Astrocyte (in vitro differentiated cells and primary cell): ENCODE results near the gene CMIP. TPM values are rescaled to one million over a fixed set of nuclear protein-coding genes. Genes with fewer than 3 reads are reported as not detected.

Source experiments
- DNase-seq: peaks from one replicate; pipeline ENCODE4 v3.0.0-alpha.2; 2010; ENCODE audit warnings: low read depth
- FAIRE-seq: peaks from 2 replicates; lab custom pipeline; 2011; peaks lifted over from hg19 to GRCh38; lab: Jason Lieb, UNC
- H2AFZ ChIP-seq: 2 replicates; pipeline ENCODE4 v1.6.0; 2012; ENCODE audit warnings: low read depth, low read length, inconsistent platforms
- H3K27ac ChIP-seq: 2 replicates; pipeline ENCODE4 v1.5.1; 2011; ENCODE audit warnings: low read depth, low read length, inconsistent platforms
- H3K27me3 ChIP-seq: 2 replicates; pipeline ENCODE4 v1.6.0; 2011; ENCODE audit warnings: low read length, inconsistent platforms; ENCODE audit not compliant: insufficient read depth
- H3K36me3 ChIP-seq: 2 replicates; pipeline ENCODE4 v1.5.1; 2011; ENCODE audit warnings: low read length, inconsistent platforms; ENCODE audit not compliant: insufficient read depth
- H3K4me1 ChIP-seq: 2 replicates; pipeline ENCODE4 v1.5.1; 2011; ENCODE audit warnings: low read length, inconsistent platforms; ENCODE audit not compliant: insufficient read depth
- H3K4me2 ChIP-seq: 2 replicates; pipeline ENCODE4 v1.6.0; 2012; ENCODE audit warnings: low read length, inconsistent platforms
- H3K4me3 ChIP-seq: 2 replicates; pipeline ENCODE4 v1.5.1; 2011; ENCODE audit warnings: low read depth, mild to moderate bottlenecking, low read length, inconsistent platforms; ENCODE audit not compliant: insufficient read depth
- H3K79me2 ChIP-seq: 2 replicates; pipeline ENCODE4 v1.6.0; 2012; ENCODE audit warnings: mild to moderate bottlenecking, low read length, inconsistent platforms; ENCODE audit not compliant: insufficient read depth
- H3K9ac ChIP-seq: 2 replicates; pipeline ENCODE4 v1.6.0; 2012; ENCODE audit warnings: mild to moderate bottlenecking, low read length, inconsistent platforms
- H3K9me3 ChIP-seq: 2 replicates; pipeline ENCODE4 v1.5.1; 2012; ENCODE audit warnings: low read depth, mild to moderate bottlenecking, low read length, inconsistent platforms; ENCODE audit not compliant: insufficient read depth
- H4K20me1 ChIP-seq: 2 replicates; pipeline ENCODE4 v1.6.0; 2012; ENCODE audit warnings: low read length, inconsistent platforms; ENCODE audit not compliant: insufficient read depth
- H3K27ac Mint-ChIP-seq: one replicate; pipeline ENCODE4 v1.8.0; 2021; ENCODE audit warnings: mild to moderate bottlenecking, mixed read lengths; ENCODE audit not compliant: unreplicated experiment
- H3K27me3 Mint-ChIP-seq: one replicate; pipeline ENCODE4 v1.8.0; 2021; ENCODE audit warnings: low read depth, mixed read lengths; ENCODE audit not compliant: unreplicated experiment
- H3K36me3 Mint-ChIP-seq: one replicate; pipeline ENCODE4 v1.8.0; 2021; ENCODE audit warnings: low read depth, mixed read lengths; ENCODE audit not compliant: unreplicated experiment
- H3K4me1 Mint-ChIP-seq: one replicate; pipeline ENCODE4 v1.8.0; 2021; ENCODE audit warnings: low read depth, mixed read lengths; ENCODE audit not compliant: unreplicated experiment
- H3K4me3 Mint-ChIP-seq: one replicate; pipeline ENCODE4 v1.8.0; 2021; ENCODE audit warnings: mild to moderate bottlenecking, moderate library complexity, mixed read lengths; ENCODE audit not compliant: unreplicated experiment
- H3K9me3 Mint-ChIP-seq: one replicate; pipeline ENCODE4 v1.8.0; 2021; ENCODE audit warnings: mild to moderate bottlenecking, mixed read lengths; ENCODE audit not compliant: unreplicated experiment
- EZH2 ChIP-seq: IDR thresholded peaks from 2 replicates; pipeline ENCODE4 v1.6.1; 2012; ENCODE audit warnings: mild to moderate bottlenecking, low read length, inconsistent platforms; ENCODE audit not compliant: insufficient read depth
- total RNA-seq: library from RNA; stranded (reverse); gene quantifications from 2 replicates; pipeline ENCODE4 v1.2.1, GENCODE V29; 2021
- TF ChIP-seq, protein P1 (sequence below): IDR thresholded peaks from 2 replicates; pipeline ENCODE4 v1.5.1; 2011; ENCODE audit warnings: low read depth, mild to moderate bottlenecking, inconsistent platforms, low read length, moderate library complexity; ENCODE audit not compliant: insufficient read depth

Gene CMIP
- total RNA-seq, 1 donor from 2014 or later: 71.5 TPM

DNA sequence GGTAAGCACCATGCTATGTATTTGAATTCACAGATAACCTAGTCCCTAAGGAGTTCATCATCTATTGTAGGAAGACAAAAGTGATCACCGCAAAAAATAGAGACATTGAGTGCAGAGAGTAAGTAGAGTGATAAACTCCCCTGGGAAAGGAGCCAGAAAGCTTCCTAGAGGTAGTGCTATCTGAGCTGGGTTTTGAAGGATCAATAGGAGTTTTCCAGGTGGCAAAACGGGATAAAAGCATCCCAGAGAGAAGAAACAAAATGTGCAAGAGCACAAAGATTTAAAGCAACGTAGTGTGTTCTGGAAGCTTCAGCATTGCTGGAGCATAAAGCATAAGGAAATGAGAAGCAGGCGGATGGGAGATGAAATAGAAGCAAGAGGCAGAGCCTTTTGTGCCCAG is 213.8 kb downstream of the CMIP start:
- no peaks in the 10 kb centered on the region for H3K9me3 Mint-ChIP-seq
- Histone ChIP-seq H2AFZ (no peak overlapping the region), H3K79me2 (peaks cover 6% of the 10 kb centered on the region), H3K4me3 (no peak overlapping the region), H3K27me3 (no peaks in the 10 kb centered on the region), H4K20me1 (peaks cover 34% of the 10 kb centered on the region), H3K27ac (no peak overlapping the region), H3K9ac (no peak overlapping the region), H3K4me2 (no peak overlapping the region), H3K36me3 (peaks cover 11% of the 10 kb centered on the region), H3K4me1 (no peaks in the 10 kb centered on the region), H3K9me3 (no peaks in the 10 kb centered on the region)
- peaks cover 24% of the 10 kb centered on the region for H3K36me3 Mint-ChIP-seq
- no peak overlapping the region for H3K27ac Mint-ChIP-seq
- FAIRE-seq (no peak), DNase-seq (no peak)
- H3K4me3 Mint-ChIP-seq: no peak overlapping the region
- TF ChIP-seq, protein P1, sequence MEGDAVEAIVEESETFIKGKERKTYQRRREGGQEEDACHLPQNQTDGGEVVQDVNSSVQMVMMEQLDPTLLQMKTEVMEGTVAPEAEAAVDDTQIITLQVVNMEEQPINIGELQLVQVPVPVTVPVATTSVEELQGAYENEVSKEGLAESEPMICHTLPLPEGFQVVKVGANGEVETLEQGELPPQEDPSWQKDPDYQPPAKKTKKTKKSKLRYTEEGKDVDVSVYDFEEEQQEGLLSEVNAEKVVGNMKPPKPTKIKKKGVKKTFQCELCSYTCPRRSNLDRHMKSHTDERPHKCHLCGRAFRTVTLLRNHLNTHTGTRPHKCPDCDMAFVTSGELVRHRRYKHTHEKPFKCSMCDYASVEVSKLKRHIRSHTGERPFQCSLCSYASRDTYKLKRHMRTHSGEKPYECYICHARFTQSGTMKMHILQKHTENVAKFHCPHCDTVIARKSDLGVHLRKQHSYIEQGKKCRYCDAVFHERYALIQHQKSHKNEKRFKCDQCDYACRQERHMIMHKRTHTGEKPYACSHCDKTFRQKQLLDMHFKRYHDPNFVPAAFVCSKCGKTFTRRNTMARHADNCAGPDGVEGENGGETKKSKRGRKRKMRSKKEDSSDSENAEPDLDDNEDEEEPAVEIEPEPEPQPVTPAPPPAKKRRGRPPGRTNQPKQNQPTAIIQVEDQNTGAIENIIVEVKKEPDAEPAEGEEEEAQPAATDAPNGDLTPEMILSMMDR: no peak
- TF ChIP-seq EZH2: no peak
- peaks cover 2% of the 10 kb centered on the region for H3K4me1 Mint-ChIP-seq
- no peaks in the 10 kb centered on the region for H3K27me3 Mint-ChIP-seq

DNA sequence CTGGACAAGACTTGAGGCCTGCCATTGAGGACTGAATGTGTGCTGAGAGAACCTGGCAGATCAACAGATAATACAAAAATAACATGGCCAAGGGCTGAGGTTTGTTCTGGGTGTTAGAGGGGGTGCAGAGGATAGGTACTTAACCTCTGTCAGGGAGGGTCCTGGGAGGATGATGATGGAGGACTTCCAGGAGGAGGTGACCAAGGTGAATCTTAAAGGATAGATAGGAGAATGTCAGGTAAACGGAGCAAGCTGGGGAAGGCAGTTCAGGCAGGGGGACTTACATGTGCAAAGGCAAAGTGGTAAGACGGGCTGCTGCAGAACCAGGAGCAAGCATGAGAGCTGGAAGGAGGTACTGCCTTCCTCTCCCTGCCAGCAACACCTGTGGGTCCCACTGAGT is 214.6 kb downstream of the CMIP start:
- H3K27me3 Mint-ChIP-seq: no peaks in the 10 kb centered on the region
- no peak overlapping the region for H3K27ac ChIP-seq
- H3K9me3 ChIP-seq: no peaks in the 10 kb centered on the region
- peaks cover 11% of the 10 kb centered on the region for H3K36me3 ChIP-seq
- FAIRE-seq (no peak), DNase-seq (no peak)
- H3K27me3 ChIP-seq: no peaks in the 10 kb centered on the region
- no peak overlapping the region for H3K27ac Mint-ChIP-seq
- no peak overlapping the region for H3K9ac ChIP-seq
- H3K4me1 ChIP-seq: no peaks in the 10 kb centered on the region
- no peak overlapping the region for H3K4me2 ChIP-seq
- no peaks in the 10 kb centered on the region for H3K9me3 Mint-ChIP-seq
- H3K79me2 ChIP-seq: peaks cover 6% of the 10 kb centered on the region
- no peak overlapping the region for H3K4me3 Mint-ChIP-seq
- peaks cover 30% of the 10 kb centered on the region for H4K20me1 ChIP-seq
- H3K36me3 Mint-ChIP-seq: peaks cover 24% of the 10 kb centered on the region
- no peak overlapping the region for H2AFZ ChIP-seq
- no peak overlapping the region for H3K4me3 ChIP-seq
- no peak for TF ChIP-seq EZH2
- TF ChIP-seq, protein P1: no peak
- H3K4me1 Mint-ChIP-seq: peaks cover 2% of the 10 kb centered on the region

- H3K9ac ChIP-seq: no peak overlapping the region
- H3K9me3 ChIP-seq: no peaks in the 10 kb centered on the region
- no peaks in the 10 kb centered on the region for H3K27me3 ChIP-seq
- H3K36me3 ChIP-seq: peaks cover 11% of the 10 kb centered on the region
- no peaks in the 10 kb centered on the region for H3K79me2 ChIP-seq
- no peak overlapping the region for H3K4me3 ChIP-seq
- Mint-ChIP-seq H3K4me3 (no peak overlapping the region), H3K4me1 (peaks cover 2% of the 10 kb centered on the region), H3K27me3 (no peaks in the 10 kb centered on the region), H3K27ac (no peak overlapping the region), H3K9me3 (no peaks in the 10 kb centered on the region), H3K36me3 (peaks cover 21% of the 10 kb centered on the region)
- TF ChIP-seq, protein P1: no peak
- TF ChIP-seq EZH2: no peak
- H2AFZ ChIP-seq: no peak overlapping the region
- H4K20me1 ChIP-seq: peaks cover 14% of the 10 kb centered on the region
- FAIRE-seq (no peak), DNase-seq (no peak)
- no peaks in the 10 kb centered on the region for H3K4me1 ChIP-seq
- no peak overlapping the region for H3K4me2 ChIP-seq
- no peak overlapping the region for H3K27ac ChIP-seq
Measured at GRCh38 chr16:81661082-81661481, 216.5 kb downstream of the CMIP start.
